ENCODE results near the gene SDC3.
A peak's percentile ranks its signal among the peaks of the same experiment; 100 is the strongest.
"Not testable (repeated sequence)": the region's sequence is repeated elsewhere in the genome, so short reads cannot be mapped to it uniquely, and the experiment has no call there.

The SDC3 gene

DNA sequence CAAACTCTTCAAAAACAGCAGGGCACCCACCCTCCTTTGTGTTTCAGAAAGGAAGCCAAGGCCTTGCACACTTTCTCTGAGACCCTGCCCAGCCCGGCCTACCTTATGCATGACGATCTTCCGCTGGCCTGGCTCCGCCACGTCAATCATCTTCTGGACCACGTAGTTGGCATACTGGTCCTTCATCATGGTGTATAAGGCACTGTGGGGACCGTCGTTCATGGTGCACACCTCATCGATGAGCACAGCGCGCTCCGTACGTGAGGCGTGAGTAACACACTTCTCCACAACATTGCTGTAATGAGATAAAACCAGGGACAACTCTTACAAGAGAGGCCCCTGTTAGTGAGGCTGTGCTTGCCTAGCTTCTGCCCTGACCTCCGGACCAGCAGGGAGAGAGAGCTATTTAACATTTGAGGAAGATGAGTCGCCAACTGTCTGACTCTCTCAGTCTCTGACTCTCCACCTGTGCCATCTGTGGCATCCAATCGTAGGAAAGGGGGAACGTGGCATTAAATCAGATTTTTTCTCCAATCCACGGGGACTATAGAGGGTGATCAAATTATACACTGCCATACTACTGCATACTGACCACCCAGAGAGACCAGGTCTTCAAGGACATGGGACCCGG, 28.1 kb upstream of the SDC3 start:
- in situ Hi-C loops (cut with HindIII; ENCODE audit: low sequenced_read_pairs): no loop called here
- no peak overlapping the region for H3K4me3 ChIP-seq (ENCODE audit: low read depth, low read length)
- TF ChIP-seq, protein P1, sequence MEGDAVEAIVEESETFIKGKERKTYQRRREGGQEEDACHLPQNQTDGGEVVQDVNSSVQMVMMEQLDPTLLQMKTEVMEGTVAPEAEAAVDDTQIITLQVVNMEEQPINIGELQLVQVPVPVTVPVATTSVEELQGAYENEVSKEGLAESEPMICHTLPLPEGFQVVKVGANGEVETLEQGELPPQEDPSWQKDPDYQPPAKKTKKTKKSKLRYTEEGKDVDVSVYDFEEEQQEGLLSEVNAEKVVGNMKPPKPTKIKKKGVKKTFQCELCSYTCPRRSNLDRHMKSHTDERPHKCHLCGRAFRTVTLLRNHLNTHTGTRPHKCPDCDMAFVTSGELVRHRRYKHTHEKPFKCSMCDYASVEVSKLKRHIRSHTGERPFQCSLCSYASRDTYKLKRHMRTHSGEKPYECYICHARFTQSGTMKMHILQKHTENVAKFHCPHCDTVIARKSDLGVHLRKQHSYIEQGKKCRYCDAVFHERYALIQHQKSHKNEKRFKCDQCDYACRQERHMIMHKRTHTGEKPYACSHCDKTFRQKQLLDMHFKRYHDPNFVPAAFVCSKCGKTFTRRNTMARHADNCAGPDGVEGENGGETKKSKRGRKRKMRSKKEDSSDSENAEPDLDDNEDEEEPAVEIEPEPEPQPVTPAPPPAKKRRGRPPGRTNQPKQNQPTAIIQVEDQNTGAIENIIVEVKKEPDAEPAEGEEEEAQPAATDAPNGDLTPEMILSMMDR (IDR thresholded peaks at IDR 0.05; ENCODE audit: low read depth, low read length, missing control alignments): no peak
- no peak for DNase-seq (ENCODE audit: low read depth)

DNA sequence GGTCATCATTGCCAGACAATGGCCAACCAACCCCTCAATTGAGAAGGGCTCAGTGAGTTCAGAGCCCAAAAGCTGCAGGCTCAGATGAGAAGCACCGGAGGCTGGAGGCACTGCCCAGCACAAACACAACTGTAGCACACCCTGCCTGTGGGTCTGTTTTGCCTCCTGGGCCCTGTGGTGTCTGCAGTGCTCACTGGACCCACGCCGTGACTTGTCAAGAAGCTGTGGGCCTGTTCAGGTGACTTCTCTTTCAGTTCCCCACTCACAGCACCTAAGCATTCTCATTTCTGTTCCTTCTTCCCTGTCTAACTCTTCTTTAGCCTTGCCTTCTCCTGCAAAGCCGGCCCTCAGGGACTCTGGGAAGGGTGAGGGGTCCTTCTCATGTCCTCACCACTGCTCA, 27.2 kb upstream of the SDC3 start:
- H3K4me3 ChIP-seq (ENCODE audit: low read depth, low read length); in situ Hi-C loops (cut with HindIII; ENCODE audit: low sequenced_read_pairs); DNase-seq (ENCODE audit: low read depth): not testable (repeated sequence)

DNA sequence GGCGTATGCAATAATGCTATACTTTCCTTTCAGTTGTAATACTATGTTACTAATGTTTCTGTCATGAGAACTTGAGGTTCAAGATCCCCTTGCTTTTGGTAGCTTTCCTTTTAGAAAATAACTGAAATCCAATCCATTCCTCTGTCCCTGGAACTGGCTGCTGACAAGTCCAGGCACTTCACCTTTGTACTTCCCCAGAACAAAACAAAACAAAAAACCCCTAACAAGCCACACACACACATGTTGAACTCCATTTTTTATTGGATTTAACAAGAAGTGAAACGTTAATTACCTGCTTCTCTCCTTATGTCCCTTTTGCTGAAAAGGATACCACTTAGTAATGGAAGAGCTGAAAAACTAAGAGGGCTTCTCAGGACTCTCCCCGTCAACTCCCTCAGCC, 26.1 kb upstream of the SDC3 start:
- no peak overlapping the region for H3K4me3 ChIP-seq (ENCODE audit: low read depth, low read length)
- DNase-seq (ENCODE audit: low read depth): no peak
- in situ Hi-C loops (cut with HindIII; ENCODE audit: low sequenced_read_pairs): no loop called here
- TF ChIP-seq, protein P1 (IDR thresholded peaks at IDR 0.05; ENCODE audit: low read depth, low read length, missing control alignments): no peak

DNA sequence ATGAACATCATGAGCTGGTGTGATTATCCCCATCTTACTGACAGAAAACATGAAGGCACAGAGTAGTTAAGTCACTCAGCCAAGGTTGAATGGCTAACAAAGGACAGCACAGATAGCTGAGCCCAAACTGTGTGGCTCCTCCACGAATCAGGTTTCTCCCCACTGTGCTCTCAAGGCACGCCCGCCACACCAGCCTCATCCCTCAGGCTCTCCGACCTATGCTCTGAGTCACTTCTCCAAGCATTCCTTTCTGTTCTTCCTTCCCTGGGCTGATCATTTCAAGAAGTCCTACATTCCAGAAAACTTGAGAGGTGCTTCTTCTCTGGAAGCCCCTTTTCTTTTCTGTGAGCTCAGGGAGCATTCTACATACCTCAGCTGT, 25.3 kb upstream of the SDC3 start:
- in situ Hi-C loops (cut with HindIII; ENCODE audit: low sequenced_read_pairs): no loop called here
- TF ChIP-seq, protein P1 (IDR thresholded peaks at IDR 0.05; ENCODE audit: low read depth, low read length, missing control alignments): no peak
- DNase-seq (ENCODE audit: low read depth): no peak
- H3K4me3 ChIP-seq (ENCODE audit: low read depth, low read length): no peak overlapping the region

DNA sequence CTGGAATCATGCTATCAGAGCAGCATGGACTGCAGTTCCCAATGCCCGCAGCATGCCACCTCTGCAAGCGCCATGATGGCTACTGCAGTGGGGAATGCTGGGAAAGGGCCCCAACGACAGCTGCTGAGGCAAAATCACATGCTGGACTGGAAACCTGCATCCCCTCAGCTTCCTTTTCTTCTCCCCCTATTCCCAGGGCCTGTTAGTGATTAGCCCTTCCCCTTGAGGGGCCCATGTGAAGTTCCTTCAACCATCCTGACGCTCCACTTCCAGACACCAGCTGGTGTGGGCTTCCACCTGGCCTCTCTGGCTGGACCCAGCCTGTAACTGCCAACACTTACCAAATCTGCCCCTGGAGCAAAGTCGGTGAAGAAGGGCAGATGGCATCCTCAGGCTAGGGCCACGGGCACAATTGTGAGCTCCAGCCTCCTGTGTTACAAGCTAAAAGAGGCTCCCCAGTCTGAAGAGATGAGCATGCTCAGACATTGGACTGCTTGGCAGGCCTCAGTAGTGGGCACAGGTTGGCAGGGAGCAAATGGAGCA, 22.1 kb upstream of the SDC3 start:
- TF ChIP-seq, protein P1 (IDR thresholded peaks at IDR 0.05; ENCODE audit: low read depth, low read length, missing control alignments): no peak
- in situ Hi-C loops (cut with HindIII; ENCODE audit: low sequenced_read_pairs): no loop called here
- no peak for DNase-seq (ENCODE audit: low read depth)
- H3K4me3 ChIP-seq (ENCODE audit: low read depth, low read length): no peak overlapping the region

DNA sequence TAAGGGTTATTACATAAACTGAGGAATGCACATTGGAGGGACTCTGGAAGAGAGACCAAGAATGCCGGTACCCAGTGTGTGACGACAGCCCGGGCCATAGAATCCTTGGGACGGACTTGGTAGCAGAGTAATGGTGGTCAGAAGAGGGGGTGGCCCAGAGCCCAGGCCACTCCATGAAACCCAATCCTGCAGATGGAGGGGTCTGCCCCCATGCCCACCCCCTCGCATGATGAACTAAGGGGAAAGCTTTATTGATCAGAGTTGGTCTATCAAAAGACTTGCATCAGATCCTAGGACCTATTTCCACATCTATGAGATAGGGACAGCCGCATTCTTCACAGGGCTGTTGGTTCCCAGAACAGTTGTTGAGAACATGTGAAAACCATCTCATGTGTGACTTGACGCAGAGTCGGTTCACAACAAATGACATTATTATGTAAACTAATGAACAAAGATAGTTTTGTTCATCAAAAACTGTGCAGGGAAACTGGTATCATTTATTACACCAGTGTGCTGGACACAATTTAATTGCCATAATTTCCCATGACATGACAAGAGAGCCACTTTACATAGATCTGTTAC, 21.5 kb upstream of the SDC3 start:
- TF ChIP-seq, protein P1 (IDR thresholded peaks at IDR 0.05; ENCODE audit: low read depth, low read length, missing control alignments): no peak
- in situ Hi-C loops (cut with HindIII; ENCODE audit: low sequenced_read_pairs): no loop called here
- DNase-seq (ENCODE audit: low read depth): no peak
- no peak overlapping the region for H3K4me3 ChIP-seq (ENCODE audit: low read depth, low read length)

DNA sequence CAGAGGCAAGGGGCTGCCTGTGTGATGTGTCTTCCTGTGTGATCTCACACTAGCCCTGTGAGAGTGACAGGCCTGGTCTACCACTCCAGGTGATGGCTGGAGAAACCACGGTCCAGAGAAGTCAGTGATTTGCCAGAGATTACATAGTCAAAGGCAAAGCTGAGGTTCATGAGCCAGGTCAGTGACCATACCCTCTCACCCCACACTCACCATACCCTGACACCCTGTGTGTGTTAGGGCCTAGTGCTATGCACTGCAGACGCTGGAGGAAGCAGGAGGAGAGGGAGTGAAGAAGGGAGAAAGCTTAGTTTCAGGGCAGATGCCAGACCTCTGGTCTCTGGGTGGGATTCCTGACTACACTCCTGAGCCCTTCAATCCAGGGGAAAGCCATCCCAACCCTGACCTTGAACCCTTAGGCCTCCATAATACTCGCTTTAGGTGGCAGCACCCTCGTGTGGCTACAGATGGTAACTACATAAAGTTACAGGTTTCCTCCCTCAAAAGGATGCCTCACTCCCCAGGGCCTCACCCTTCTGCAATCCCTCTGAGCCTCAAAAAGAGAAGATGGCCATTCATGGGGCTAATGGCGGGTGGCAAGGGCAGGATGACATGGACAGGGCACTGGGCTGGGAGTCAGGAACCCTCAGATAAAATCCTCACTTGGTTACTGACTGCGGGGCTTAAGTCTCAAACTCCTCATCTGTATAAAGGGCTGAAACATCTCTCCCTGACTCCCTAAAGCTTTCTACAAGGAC, 20.8 kb upstream of the SDC3 start:
- DNase-seq (ENCODE audit: low read depth): no peak

More for the DNA sequence above, 20.8 kb upstream of the SDC3 start:
- TF ChIP-seq, protein P1 (IDR thresholded peaks at IDR 0.05; ENCODE audit: low read depth, low read length, missing control alignments): peak; percentile 77
- no peak overlapping the region for H3K4me3 ChIP-seq (ENCODE audit: low read depth, low read length)
- in situ Hi-C loops (cut with HindIII; ENCODE audit: low sequenced_read_pairs): no loop called here
